ACC112 (cell line): ENCODE data around the gene CMTM4.

Experiments used
- H2AFZ ChIP-seq: fragments of 200-600 bp; sonication (generic); one replicate; pipeline ENCODE4 v1.6.0; 2017; ENCODE audit warnings: antibody characterized with exemption, low read length; ENCODE audit not compliant: unreplicated experiment
- H3K27ac ChIP-seq: fragments of 200-600 bp; sonication (generic); 2 replicates; pipeline ENCODE4 v1.5.1; 2014; ENCODE audit warnings: low read depth, mild to moderate bottlenecking, antibody characterized with exemption, low read length, moderate library complexity
- H3K27me3 ChIP-seq: fragments of 200-600 bp; sonication (generic); 2 replicates; pipeline ENCODE4 v1.6.1; 2014; ENCODE audit warnings: mild to moderate bottlenecking, antibody characterized with exemption, low read length, moderate library complexity, mixed read lengths; ENCODE audit not compliant: insufficient read depth
- H3K36me3 ChIP-seq: fragments of 200-600 bp; sonication (generic); 2 replicates; pipeline ENCODE4 v1.6.1; 2016; ENCODE audit warnings: mild to moderate bottlenecking, antibody characterized with exemption, low read length, moderate library complexity, mixed read lengths; ENCODE audit not compliant: insufficient read depth
- H3K4me1 ChIP-seq: fragments of 200-600 bp; sonication (generic); one replicate; pipeline ENCODE4 v1.6.1; 2016; ENCODE audit warnings: low read length, mixed read lengths; ENCODE audit not compliant: insufficient read depth, unreplicated experiment, control insufficient read depth
- H3K4me3 ChIP-seq: fragments of 200-600 bp; sonication (generic); 2 replicates; pipeline ENCODE4 v1.5.1; 2014; ENCODE audit warnings: mild to moderate bottlenecking, low read depth, low read length
- H3K79me2 ChIP-seq: fragments of 200-600 bp; sonication (generic); one replicate; pipeline ENCODE4 v1.6.0; 2016; ENCODE audit warnings: low read length; ENCODE audit not compliant: control insufficient read depth, unreplicated experiment, insufficient read depth

The CMTM4 gene

DNA sequence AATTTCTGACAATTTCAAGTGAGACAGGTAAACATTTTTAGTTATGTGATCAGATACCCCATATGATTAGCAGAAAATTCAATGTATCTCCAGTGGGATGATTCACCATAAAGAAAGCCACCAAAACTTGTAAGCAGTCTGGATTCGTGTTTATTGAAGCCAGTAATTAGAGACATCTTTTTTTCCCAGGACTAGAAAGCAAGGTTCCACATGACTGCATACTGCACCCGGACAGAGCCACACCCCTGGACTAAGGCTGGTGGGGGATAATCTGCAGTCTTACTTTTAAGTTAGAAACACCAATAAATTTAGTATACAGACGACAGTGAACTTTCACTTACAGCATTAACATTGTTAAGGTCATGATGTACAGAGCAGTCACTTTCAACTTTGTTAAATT is 24.2 kb upstream of the CMTM4 start:
- H3K27me3 ChIP-seq: no peaks in the 10 kb centered on the region
- no peak overlapping the region for H3K27ac ChIP-seq
- peaks cover 27% of the 10 kb centered on the region for H3K36me3 ChIP-seq
- H2AFZ ChIP-seq: no peak overlapping the region
- H3K4me3 ChIP-seq: no peak overlapping the region
- H3K4me1 ChIP-seq: no peaks in the 10 kb centered on the region
- H3K79me2 ChIP-seq: no peaks in the 10 kb centered on the region

DNA sequence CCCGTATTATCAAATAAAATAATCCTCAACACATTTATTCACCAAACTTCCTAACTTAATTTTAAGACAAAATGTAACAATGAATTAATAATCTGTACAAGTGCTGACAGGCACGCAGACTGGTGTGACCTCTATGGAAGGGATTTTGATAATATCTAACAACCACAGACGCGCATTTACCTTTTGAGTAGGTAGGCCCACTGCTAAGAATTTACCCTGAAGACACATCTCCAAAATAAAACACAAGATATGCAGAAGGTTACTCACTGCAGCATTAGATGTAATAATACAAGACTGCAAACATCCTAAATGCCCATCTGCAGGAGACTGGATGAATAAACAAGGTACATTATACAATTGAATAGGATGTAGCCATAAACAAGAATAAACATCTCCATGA is 22.7 kb upstream of the CMTM4 start:
- H3K36me3 ChIP-seq: peaks cover 22% of the 10 kb centered on the region
- no peaks in the 10 kb centered on the region for H3K27me3 ChIP-seq
- no peak overlapping the region for H3K27ac ChIP-seq
- H2AFZ ChIP-seq: no peak overlapping the region
- no peak overlapping the region for H3K4me3 ChIP-seq
- H3K4me1 ChIP-seq: no peaks in the 10 kb centered on the region
- no peaks in the 10 kb centered on the region for H3K79me2 ChIP-seq

GRCh38 chr16:66717776-66718175 is 21.2 kb upstream of the CMTM4 start:
- Histone ChIP-seq H3K4me3 (no peak overlapping the region), H3K27me3 (no peaks in the 10 kb centered on the region), H3K4me1 (no peaks in the 10 kb centered on the region), H3K27ac (no peak overlapping the region), H2AFZ (no peak overlapping the region), H3K79me2 (no peaks in the 10 kb centered on the region), H3K36me3 (peaks cover 8% of the 10 kb centered on the region; the same call in 1 of the 2 replicates)

- Histone ChIP-seq H3K27ac (no peak overlapping the region), H3K27me3 (no peaks in the 10 kb centered on the region), H2AFZ (no peak overlapping the region), H3K4me1 (no peaks in the 10 kb centered on the region), H3K79me2 (no peaks in the 10 kb centered on the region), H3K4me3 (no peak overlapping the region), H3K36me3 (peaks cover 3% of the 10 kb centered on the region; the same call in 1 of the 2 replicates)
Observed at GRCh38 chr16:66717112-66717675, 20.7 kb upstream of the CMTM4 start.

DNA sequence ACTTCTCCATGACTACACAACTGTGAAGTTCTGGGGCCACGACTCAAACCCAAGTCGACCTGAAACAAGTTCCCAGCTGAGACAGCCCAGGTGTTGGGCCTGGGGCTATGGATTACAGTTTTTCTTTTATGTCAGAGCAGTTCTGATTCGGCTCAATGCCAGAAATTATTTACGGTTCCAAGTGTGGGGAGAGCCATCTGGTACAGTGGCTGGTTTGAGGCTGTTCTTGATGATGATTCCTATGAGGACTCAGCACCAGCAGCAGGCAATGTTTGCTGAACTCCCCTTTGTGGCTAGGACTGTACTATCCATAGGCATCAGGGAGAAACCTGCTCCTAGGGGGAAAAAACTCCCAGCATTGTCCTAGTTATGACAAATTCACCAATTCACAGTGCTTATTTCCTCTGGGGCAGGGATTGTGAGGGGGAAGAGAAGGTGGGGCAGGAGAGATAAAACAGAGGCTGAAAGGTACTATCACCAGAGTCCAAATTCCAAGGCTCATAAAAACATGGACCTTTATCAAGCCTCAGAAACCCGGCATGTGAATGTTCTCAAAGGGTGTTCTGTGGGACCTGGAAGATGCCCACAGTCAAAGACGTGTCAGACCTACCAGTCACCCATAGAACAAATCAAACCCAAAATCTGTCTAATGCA is 18.2 kb upstream of the CMTM4 start:
- H3K79me2 ChIP-seq: no peaks in the 10 kb centered on the region
- no peak overlapping the region for H3K4me3 ChIP-seq
- H2AFZ ChIP-seq: no peak overlapping the region
- H3K4me1 ChIP-seq: no peaks in the 10 kb centered on the region
- no peak overlapping the region for H3K27ac ChIP-seq
- no peaks in the 10 kb centered on the region for H3K27me3 ChIP-seq
- H3K36me3 ChIP-seq: no peaks in the 10 kb centered on the region; the same call in 1 of the 2 replicates

DNA sequence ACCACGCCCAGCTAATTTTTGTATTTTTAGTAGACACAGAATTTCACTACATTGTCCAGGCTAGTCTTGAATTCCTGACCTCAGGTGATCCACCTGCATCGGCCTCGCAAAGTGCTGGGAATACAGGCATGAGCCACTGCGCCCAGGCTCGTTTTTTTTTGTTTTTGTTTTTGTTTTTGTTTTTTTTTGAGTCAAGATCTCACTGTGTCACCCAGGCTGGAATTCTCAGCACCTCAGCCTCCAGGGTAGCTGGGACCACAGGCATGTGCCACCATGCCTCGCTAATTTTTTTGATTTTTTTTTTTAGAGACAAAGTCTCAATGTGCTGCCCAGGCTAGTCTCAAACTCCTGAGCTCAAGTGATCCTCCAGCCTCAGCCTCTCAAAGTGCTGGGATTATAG is 17.5 kb upstream of the CMTM4 start:
- no peaks in the 10 kb centered on the region for H3K27me3 ChIP-seq
- no peaks in the 10 kb centered on the region for H3K4me1 ChIP-seq
- H2AFZ ChIP-seq: no peak overlapping the region
- H3K36me3 ChIP-seq: no peaks in the 10 kb centered on the region
- no peak overlapping the region for H3K27ac ChIP-seq
- H3K4me3 ChIP-seq: no peak overlapping the region
- H3K79me2 ChIP-seq: no peaks in the 10 kb centered on the region

GRCh38 chr16:66713076-66713475 is 16.5 kb upstream of the CMTM4 start:
- Histone ChIP-seq H3K36me3 (no peaks in the 10 kb centered on the region), H3K4me3 (no peak overlapping the region), H3K27ac (no peak overlapping the region)

DNA sequence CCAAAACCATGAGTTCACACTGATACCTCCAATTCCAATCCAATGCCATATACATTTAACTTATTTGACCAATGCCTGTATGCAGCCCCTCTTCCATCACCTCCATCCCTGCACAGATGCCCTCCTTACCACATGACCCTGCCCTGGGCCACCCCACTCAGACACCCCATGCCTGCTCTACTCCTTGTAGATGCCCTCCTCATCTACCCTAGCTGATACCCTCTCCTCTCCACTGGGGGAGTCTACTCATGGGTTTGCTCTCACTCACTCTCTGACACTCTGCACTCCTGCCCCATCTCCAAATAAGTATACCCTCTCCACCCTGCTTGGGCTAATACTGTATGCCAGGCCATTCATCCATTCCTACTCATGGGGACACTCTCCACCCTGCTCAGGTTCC is 16.0 kb upstream of the CMTM4 start:
- Histone ChIP-seq H3K27me3 (no peaks in the 10 kb centered on the region), H3K27ac (no peak overlapping the region), H3K4me1 (no peaks in the 10 kb centered on the region), H2AFZ (no peak overlapping the region), H3K79me2 (no peaks in the 10 kb centered on the region), H3K4me3 (no peak overlapping the region), H3K36me3 (no peaks in the 10 kb centered on the region)

More at GRCh38 chr16:66713076-66713475, 16.5 kb upstream of the CMTM4 start:
- H3K4me1 ChIP-seq: no peaks in the 10 kb centered on the region
- no peak overlapping the region for H2AFZ ChIP-seq
- H3K79me2 ChIP-seq: no peaks in the 10 kb centered on the region
- H3K27me3 ChIP-seq: no peaks in the 10 kb centered on the region

DNA sequence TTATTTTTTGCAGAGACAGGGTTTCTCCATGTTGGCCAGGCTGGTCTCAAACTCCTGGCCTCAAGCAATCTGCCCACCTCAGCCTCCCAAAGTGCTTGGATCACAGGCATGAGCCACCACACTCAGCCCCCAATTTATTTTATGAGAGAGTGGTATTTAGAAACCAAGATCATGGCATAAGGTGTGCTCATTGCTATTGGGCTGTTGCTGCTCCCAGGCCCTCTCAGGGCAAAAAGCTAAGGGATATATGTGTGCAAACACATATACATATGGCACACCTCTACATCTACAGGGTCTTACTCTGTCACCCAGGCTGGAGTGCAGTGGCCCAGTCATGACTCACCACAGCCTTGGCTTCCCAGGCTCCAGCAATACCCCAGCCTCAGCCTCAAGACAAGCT is 15.0 kb upstream of the CMTM4 start:
- H3K27me3 ChIP-seq: no peaks in the 10 kb centered on the region
- no peak overlapping the region for H2AFZ ChIP-seq

GRCh38 chr16:66706506-66706880 is 9.9 kb upstream of the CMTM4 start:
- Histone ChIP-seq H2AFZ (no peak overlapping the region), H3K4me3 (no peak overlapping the region)

More for the DNA sequence above, 15.0 kb upstream of the CMTM4 start:
- Histone ChIP-seq H3K79me2 (no peaks in the 10 kb centered on the region), H3K36me3 (no peaks in the 10 kb centered on the region), H3K4me3 (no peak overlapping the region), H3K27ac (no peak overlapping the region), H3K4me1 (no peaks in the 10 kb centered on the region)

GRCh38 chr16:66705790-66706505 is 9.4 kb upstream of the CMTM4 start:
- Histone ChIP-seq H3K79me2 (no peaks in the 10 kb centered on the region), H3K27ac (no peak overlapping the region), H3K36me3 (no peaks in the 10 kb centered on the region), H2AFZ (no peak overlapping the region), H3K27me3 (no peaks in the 10 kb centered on the region), H3K4me3 (no peak overlapping the region), H3K4me1 (peaks cover 5% of the 10 kb centered on the region)

More at GRCh38 chr16:66706506-66706880, 9.9 kb upstream of the CMTM4 start:
- Histone ChIP-seq H3K36me3 (no peaks in the 10 kb centered on the region), H3K79me2 (no peaks in the 10 kb centered on the region), H3K27me3 (no peaks in the 10 kb centered on the region), H3K4me1 (peaks cover 5% of the 10 kb centered on the region), H3K27ac (no peak overlapping the region)
